Measurements from ENCODE around the gene DNAH2. TPM values are rescaled to one million over a fixed set of nuclear protein-coding genes. Genes with fewer than 3 reads are reported as not detected.

The DNAH2 gene
- total RNA-seq, 1 experiment from 2014 or later, result 0.13 TPM

GRCh38 chr17:7878234-7878633, 160.7 kb downstream of the DNAH2 start:
- intact Hi-C loops (cut with micrococcal nuclease; ENCODE audit: unreplicated experiment), result no loop called here
- in situ Hi-C loops (cut with HindIII; ENCODE audit: low pct_unique_long_range_greater_than_20kb, low sequenced_read_pairs), result no loop called here
- Histone ChIP-seq H3K9me3 (ENCODE audit: control insufficient read depth, insufficient read depth, low read depth, low read length) (no peaks in the 10 kb centered on the region), H3K27me3 (ENCODE audit: control insufficient read depth, insufficient read depth, low read length) (no peaks in the 10 kb centered on the region), H3K4me1 (ENCODE audit: control insufficient read depth, insufficient read depth, low read length) (peaks cover 6% of the 10 kb centered on the region; the same call in 1 of the 2 replicates), H3K27ac (ENCODE audit: low read length) (no peak overlapping the region), H3K4me3 (ENCODE audit: low read depth in 2 of 2, low read length in 2 of 2) (no peak overlapping the region), H3K36me3 (ENCODE audit: control insufficient read depth, insufficient read depth, low read length) (peaks cover 9% of the 10 kb centered on the region; the same call in 1 of the 2 replicates)
- ChIA-PET POLR2A (interaction anchor here (0.7 kb wide), 1 partner anchor 53 kb away, joined by 7 read pairs; no protein-coding TSS in a partner anchor), CTCF (no interaction called here)
- no peak for ATAC-seq
- TF ChIP-seq SIN3A (IDR thresholded peaks at IDR 0.05; ENCODE audit: borderline replicate concordance, insufficient read depth, low read depth, low read length) (no peak), CTCF (IDR thresholded peaks at IDR 0.05) (no peak), REST (IDR thresholded peaks at IDR 0.05; ENCODE audit: insufficient read depth in 1 of 2, low read depth in 2 of 2, low read length in 1 of 2) (no peak), TCF7L2 (IDR thresholded peaks at IDR 0.05; ENCODE audit: low read depth, low read length) (no peak), POLR2AphosphoS5 (IDR thresholded peaks at IDR 0.05; ENCODE audit: low read depth, low read length) (no peak)
- BruUV-seq (replicated peaks), result no TSS peak
- no peak for DNase-seq (ENCODE audit: low read depth, low spot score)

- ATAC-seq, result no peak
- ChIA-PET POLR2A (no interaction called here), CTCF (no interaction called here)
- TF ChIP-seq POLR2AphosphoS5 (IDR thresholded peaks at IDR 0.05; ENCODE audit: low read depth, low read length) (no peak), SIN3A (IDR thresholded peaks at IDR 0.05; ENCODE audit: borderline replicate concordance, insufficient read depth, low read depth, low read length) (no peak), CTCF (IDR thresholded peaks at IDR 0.05) (no peak), TCF7L2 (IDR thresholded peaks at IDR 0.05; ENCODE audit: low read depth, low read length) (no peak), REST (IDR thresholded peaks at IDR 0.05; ENCODE audit: insufficient read depth in 1 of 2, low read depth in 2 of 2, low read length in 1 of 2) (no peak)
- in situ Hi-C loops (cut with HindIII; ENCODE audit: low pct_unique_long_range_greater_than_20kb, low sequenced_read_pairs) (no loop called here), intact Hi-C loops (cut with micrococcal nuclease; ENCODE audit: unreplicated experiment) (no loop called here)
- Histone ChIP-seq H3K27me3 (ENCODE audit: control insufficient read depth, insufficient read depth, low read length) (no peaks in the 10 kb centered on the region), H3K36me3 (ENCODE audit: control insufficient read depth, insufficient read depth, low read length) (peaks cover 9% of the 10 kb centered on the region; the same call in 1 of the 2 replicates), H3K4me1 (ENCODE audit: control insufficient read depth, insufficient read depth, low read length) (peaks cover 15% of the 10 kb centered on the region; the same call in 1 of the 2 replicates), H3K9me3 (ENCODE audit: control insufficient read depth, insufficient read depth, low read depth, low read length) (no peaks in the 10 kb centered on the region), H3K4me3 (ENCODE audit: low read depth in 2 of 2, low read length in 2 of 2) (no peak overlapping the region), H3K27ac (ENCODE audit: low read length) (no peak overlapping the region)
- DNase-seq (ENCODE audit: low read depth, low spot score), result no peak
- no TSS peak for BruUV-seq (replicated peaks)
Observed at GRCh38 chr17:7880076-7880868, 162.7 kb downstream of the DNAH2 start.
